PC-3 (cell line): ENCODE results near the gene ZMYM2. TPM values are rescaled to one million over a fixed set of nuclear protein-coding genes. Genes with fewer than 3 reads are reported as not detected.

Source experiments
- ATAC-seq: fragments of 200-7000 bp; cut with Tn5 transposase; 2 replicates; pipeline ENCODE4 v1.9.1; 2020; ENCODE audit warnings: mild to moderate bottlenecking, moderate library complexity
- BruUV-seq: library from RNA; stranded (reverse); fragments of 400-500 nt; replicated peaks from 2 replicates; lab custom pipeline; 2021; lab: Mats Ljungman, UMichigan
- CTCF ChIA-PET: fragments of 300-600 bp; sonication (Branson Sonifier 250); formaldehyde crosslinking; loops from one replicate; lab custom pipeline; 2022; ENCODE audit warnings: antibody characterized with exemption; lab: Charles Lee
- POLR2A ChIA-PET: fragments of 300-600 bp; sonication (Branson Sonifier 250); formaldehyde crosslinking; loops from one replicate; lab custom pipeline; 2022; ENCODE audit warnings: antibody characterized with exemption; ENCODE audit not compliant: unreplicated experiment; lab: Charles Lee
- DNase-seq: peaks from one replicate; pipeline ENCODE4 v3.0.0-alpha.2; 2015
- H2AFZ ChIP-seq: fragments of 300-600 bp; sonication (generic); 2 replicates; pipeline ENCODE4 v1.6.0; 2016; ENCODE audit warnings: antibody characterized with exemption, low read length
- H3F3A ChIP-seq: fragments of 300-600 bp; sonication (generic); one replicate; pipeline ENCODE4 v1.6.0; 2017; ENCODE audit warnings: antibody characterized with exemption, low read length, control low read depth, mild to moderate bottlenecking; ENCODE audit not compliant: unreplicated experiment
- H3K27ac ChIP-seq: fragments of 300-600 bp; sonication (generic); 2 replicates; pipeline ENCODE4 v1.5.1; 2016; ENCODE audit warnings: mild to moderate bottlenecking, low read length
- H3K27me3 ChIP-seq: fragments of 300-600 bp; sonication (generic); 2 replicates; pipeline ENCODE4 v1.6.1; 2016; ENCODE audit warnings: low read length, mixed read lengths
- H3K36me3 ChIP-seq: fragments of 300-600 bp; sonication (generic); 2 replicates; pipeline ENCODE4 v1.6.1; 2016; ENCODE audit warnings: low read depth, mixed run types, low read length, mixed read lengths
- H3K4me1 ChIP-seq: fragments of 300-600 bp; sonication (generic); 2 replicates; pipeline ENCODE4 v1.5.1; 2016; ENCODE audit warnings: low read length; ENCODE audit not compliant: insufficient read depth
- H3K4me2 ChIP-seq: fragments of 300-600 bp; sonication (generic); 2 replicates; pipeline ENCODE4 v1.6.0; 2016; ENCODE audit warnings: low read length
- H3K4me3 ChIP-seq: fragments of 300-600 bp; sonication (generic); 2 replicates; pipeline ENCODE4 v1.5.1; 2016; ENCODE audit warnings: mild to moderate bottlenecking, low read length, mixed read lengths
- H3K79me2 ChIP-seq: fragments of 300-600 bp; sonication (generic); 2 replicates; pipeline ENCODE4 v1.6.1; 2017; ENCODE audit warnings: low read length, mixed read lengths
- H3K9ac ChIP-seq: fragments of 300-600 bp; sonication (generic); 2 replicates; pipeline ENCODE4 v1.6.0; 2016; ENCODE audit warnings: mild to moderate bottlenecking, low read length
- H3K9me2 ChIP-seq: fragments of 300-600 bp; sonication (generic); replicated peaks from 2 replicates; pipeline ENCODE4 v1.6.1; 2016; ENCODE audit warnings: mixed run types, low read length, mixed read lengths
- H3K9me3 ChIP-seq: fragments of 300-600 bp; sonication (generic); 2 replicates; pipeline ENCODE4 v1.6.1; 2016; ENCODE audit warnings: low read length, mixed read lengths
- H4K20me1 ChIP-seq: fragments of 300-600 bp; sonication (generic); 2 replicates; pipeline ENCODE4 v1.6.1; 2016; ENCODE audit warnings: low read length, mixed read lengths
- CTCF ChIP-seq: fragments of 300-600 bp; sonication (generic); conservative IDR thresholded peaks from 2 replicates; pipeline ENCODE4 v1.5.1; 2017; ENCODE audit warnings: antibody characterized with exemption, low read depth, mild to moderate bottlenecking, low read length
- EZH2 ChIP-seq: fragments of 300-600 bp; sonication (generic); IDR thresholded peaks from one replicate; pipeline ENCODE4 v1.6.1; 2017; ENCODE audit warnings: antibody characterized with exemption, mild to moderate bottlenecking, low read length; ENCODE audit not compliant: unreplicated experiment
- EZH2phosphoT487 ChIP-seq: fragments of 300-600 bp; sonication (generic); IDR thresholded peaks from 2 replicates; pipeline ENCODE4 v1.6.1; 2018; ENCODE audit warnings: mild to moderate bottlenecking, antibody characterized with exemption, low read length, borderline replicate concordance
- intact Hi-C: fragments of 100-400 bp; cut with micrococcal nuclease; formaldehyde crosslinking; loops from 2 replicates; pipeline ENCODE4 v1.9.0; 2023
- total RNA-seq: library from RNA; depleted of rRNA; stranded (reverse); fragments of >200 nt; gene quantifications from 2 replicates; pipeline ENCODE4 v1.2.3, GENCODE V29; 2014

Gene ZMYM2
- total RNA-seq, 1 experiment from 2014 or later, result 34.7 TPM

GRCh38 chr13:19978831-19979437 lies 20.4 kb downstream of the ZMYM2 start:
- POLR2A ChIA-PET, result no interaction called here
- Histone ChIP-seq H3K9me3 (no peaks in the 10 kb centered on the region), H3K4me3 (no peak overlapping the region), H3K27me3 (no peaks in the 10 kb centered on the region), H3K79me2 (peaks cover 66% of the 10 kb centered on the region), H3K4me1 (no peaks in the 10 kb centered on the region), H3K27ac (no peak overlapping the region), H3K9me2 (no peaks in the 10 kb centered on the region), H3K36me3 (peaks cover 37% of the 10 kb centered on the region), H3K9ac (no peak overlapping the region), H4K20me1 (0 out of 2 replicates have a peak, but pooled peaks cover 7% of the 10 kb centered on the region), H2AFZ (no peak overlapping the region), H3K4me2 (no peak overlapping the region), H3F3A (no peaks in the 10 kb centered on the region)
- no TSS peak for BruUV-seq
- ATAC-seq, result no peak
- CTCF ChIA-PET, result no interaction called here
- no peak for DNase-seq
- TF ChIP-seq EZH2phosphoT487, result no peak
- intact Hi-C loops, result no loop called here

GRCh38 chr13:19981685-19982238 lies 23.2 kb downstream of the ZMYM2 start:
- ATAC-seq, result no peak
- ChIA-PET POLR2A (no interaction called here), CTCF (no interaction called here)
- H3K36me3 ChIP-seq, result peaks cover 19% of the 10 kb centered on the region
- no peaks in the 10 kb centered on the region for H3K4me1 ChIP-seq
- H3F3A ChIP-seq, result no peaks in the 10 kb centered on the region
- intact Hi-C loops, result loop anchor here (5.0 kb wide), 1 partner anchor 181 kb away; the partner anchor contains the start of gene GJA3
- no peaks in the 10 kb centered on the region for H3K9me3 ChIP-seq
- no peak overlapping the region for H2AFZ ChIP-seq
- H3K9me2 ChIP-seq, result no peaks in the 10 kb centered on the region
- DNase-seq, result no peak
- 0 out of 2 replicates have a peak, but pooled peaks cover 11% of the 10 kb centered on the region for H4K20me1 ChIP-seq
- no peaks in the 10 kb centered on the region for H3K27me3 ChIP-seq
- no peak overlapping the region for H3K27ac ChIP-seq
- H3K4me2 ChIP-seq, result no peak overlapping the region
- H3K9ac ChIP-seq, result no peak overlapping the region
- H3K79me2 ChIP-seq, result peaks cover 65% of the 10 kb centered on the region
- no peak for TF ChIP-seq CTCF
- TF ChIP-seq EZH2phosphoT487, result no peak
- TF ChIP-seq EZH2, result no peak
- no peak overlapping the region for H3K4me3 ChIP-seq
- no TSS peak for BruUV-seq

GRCh38 chr13:19982447-19983043 lies 24.0 kb downstream of the ZMYM2 start:
- Histone ChIP-seq H3K4me2 (no peak overlapping the region), H3K79me2 (peaks cover 58% of the 10 kb centered on the region), H3K36me3 (peaks cover 13% of the 10 kb centered on the region), H3K4me3 (no peak overlapping the region), H3K4me1 (no peaks in the 10 kb centered on the region), H3K9ac (no peak overlapping the region), H3K27me3 (no peaks in the 10 kb centered on the region), H3K27ac (no peak overlapping the region), H3F3A (no peaks in the 10 kb centered on the region), H2AFZ (no peak overlapping the region), H4K20me1 (0 out of 2 replicates have a peak, but pooled peaks cover 11% of the 10 kb centered on the region), H3K9me3 (no peaks in the 10 kb centered on the region), H3K9me2 (no peaks in the 10 kb centered on the region)
- ChIA-PET CTCF (no interaction called here), POLR2A (no interaction called here)
- DNase-seq (no peak), ATAC-seq (no peak)
- no TSS peak for BruUV-seq
- intact Hi-C loops, result loop anchor here (5.0 kb wide), 1 partner anchor 180 kb away; the partner anchor contains the start of gene GJA3
- TF ChIP-seq CTCF (no peak), EZH2 (no peak), EZH2phosphoT487 (no peak)
